Endothelial cell of umbilical vein (primary cell): ENCODE results near the gene GRM4.

Experiments used
- CTCF ChIP-seq, 2 donors: IDR thresholded peaks; 1 replicate in 1 of 2; 2 replicates in 1 of 2; pipeline ENCODE4 v1.5.1; 2011; ENCODE audit warnings: low read length in 2 of 2, mild to moderate bottlenecking in 2 of 2, moderate library complexity in 2 of 2, control low read depth in 1 of 2, inconsistent platforms in 1 of 2, low read depth in 1 of 2; ENCODE audit not compliant: insufficient read depth in 1 of 2; ENCODE audit errors: extremely low read depth in 1 of 2
- EZH2 ChIP-seq: IDR thresholded peaks from 2 replicates; pipeline ENCODE4 v1.6.1; 2012; ENCODE audit warnings: borderline replicate concordance, low read depth, mild to moderate bottlenecking, moderate library complexity, low read length, inconsistent platforms; ENCODE audit not compliant: severe bottlenecking
- FOS ChIP-seq: IDR thresholded peaks from 2 replicates; pipeline ENCODE4 v1.6.1; 2011; ENCODE audit warnings: mild to moderate bottlenecking, low read length, moderate library complexity, borderline replicate concordance; ENCODE audit not compliant: insufficient read depth
- MAX ChIP-seq: IDR thresholded peaks from 2 replicates; pipeline ENCODE4 v1.6.1; 2011; ENCODE audit not compliant: insufficient read depth, insufficient read length
- POLR2AphosphoS5 ChIP-seq: IDR thresholded peaks from 2 replicates; pipeline ENCODE4 v1.6.1; 2012; ENCODE audit warnings: low read depth, mild to moderate bottlenecking, control low read depth, low read length, moderate library complexity; ENCODE audit not compliant: insufficient read depth

GRCh38 chr6:34152042-34152524, 6.2 kb upstream of the GRM4 start:
- TF ChIP-seq CTCF (IDR thresholded peaks at IDR 0.05; ENCODE audit: extremely low read depth in 1 of 2, insufficient read depth in 1 of 2, low read depth in 1 of 2, low read length in 2 of 2) (no peak), EZH2 (no peak), POLR2AphosphoS5 (no peak), FOS (no peak), MAX (no peak)
